Astrocyte (in vitro differentiated cells and primary cell): Measurements from ENCODE around the gene MRPL14.

ENCODE experiments used
- EZH2 ChIP-seq: IDR thresholded peaks from 2 replicates; pipeline ENCODE4 v1.6.1; 2012; ENCODE audit warnings: mild to moderate bottlenecking, low read length, inconsistent platforms; ENCODE audit not compliant: insufficient read depth
- TF ChIP-seq, protein P1 (sequence below): IDR thresholded peaks from 2 replicates; pipeline ENCODE4 v1.5.1; 2011; ENCODE audit warnings: low read depth, mild to moderate bottlenecking, inconsistent platforms, low read length, moderate library complexity; ENCODE audit not compliant: insufficient read depth

DNA sequence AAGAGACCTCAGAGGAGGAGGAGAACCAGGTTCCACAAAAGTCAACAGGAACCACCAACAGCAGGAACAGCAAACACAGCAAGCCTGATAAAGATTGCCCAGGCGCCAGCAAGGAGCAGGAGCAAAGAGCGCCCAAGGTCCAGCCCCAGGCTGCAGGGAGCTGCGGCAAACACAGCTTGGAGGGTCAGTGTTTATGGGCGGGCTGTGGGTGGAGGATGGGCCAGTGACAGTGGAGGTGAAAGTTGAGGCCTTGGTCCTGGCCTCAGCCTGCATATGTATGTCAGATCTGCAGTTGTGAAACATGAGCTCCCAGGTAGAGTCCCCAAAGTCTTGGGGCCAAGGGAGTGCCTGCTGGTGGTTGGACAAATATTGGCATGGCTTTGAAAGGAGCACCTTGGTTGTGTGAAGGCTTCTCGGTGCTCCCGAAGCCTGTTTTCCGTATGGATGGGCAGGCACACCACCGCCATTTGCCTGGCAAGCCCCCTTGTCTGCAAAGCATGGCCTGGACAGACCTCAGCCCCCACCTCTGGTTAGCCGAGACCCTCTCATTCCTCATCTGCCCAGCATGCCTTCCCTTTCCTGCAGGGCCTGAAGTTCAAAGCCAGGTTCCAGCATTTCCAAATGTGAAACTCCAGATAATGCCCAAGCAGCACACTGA, 29.4 kb upstream of the MRPL14 start:
- TF ChIP-seq, protein P1, sequence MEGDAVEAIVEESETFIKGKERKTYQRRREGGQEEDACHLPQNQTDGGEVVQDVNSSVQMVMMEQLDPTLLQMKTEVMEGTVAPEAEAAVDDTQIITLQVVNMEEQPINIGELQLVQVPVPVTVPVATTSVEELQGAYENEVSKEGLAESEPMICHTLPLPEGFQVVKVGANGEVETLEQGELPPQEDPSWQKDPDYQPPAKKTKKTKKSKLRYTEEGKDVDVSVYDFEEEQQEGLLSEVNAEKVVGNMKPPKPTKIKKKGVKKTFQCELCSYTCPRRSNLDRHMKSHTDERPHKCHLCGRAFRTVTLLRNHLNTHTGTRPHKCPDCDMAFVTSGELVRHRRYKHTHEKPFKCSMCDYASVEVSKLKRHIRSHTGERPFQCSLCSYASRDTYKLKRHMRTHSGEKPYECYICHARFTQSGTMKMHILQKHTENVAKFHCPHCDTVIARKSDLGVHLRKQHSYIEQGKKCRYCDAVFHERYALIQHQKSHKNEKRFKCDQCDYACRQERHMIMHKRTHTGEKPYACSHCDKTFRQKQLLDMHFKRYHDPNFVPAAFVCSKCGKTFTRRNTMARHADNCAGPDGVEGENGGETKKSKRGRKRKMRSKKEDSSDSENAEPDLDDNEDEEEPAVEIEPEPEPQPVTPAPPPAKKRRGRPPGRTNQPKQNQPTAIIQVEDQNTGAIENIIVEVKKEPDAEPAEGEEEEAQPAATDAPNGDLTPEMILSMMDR, result no peak
- TF ChIP-seq EZH2, result no peak
